GM12892 (cell line): ENCODE data around the gene NSD1.

ENCODE experiments used
- DNase-seq: peaks from one replicate; pipeline ENCODE4 v3.0.0; 2011; ENCODE audit not compliant: insufficient read length
- FAIRE-seq: peaks from 2 replicates; lab custom pipeline; 2011; peaks lifted over from hg19 to GRCh38; lab: Jason Lieb, UNC
- POLR2A ChIP-seq: IDR thresholded peaks from 2 replicates; pipeline ENCODE4 v1.6.1; 2011; ENCODE audit warnings: low read depth, low read length, control low read depth
- POLR2AphosphoS5 ChIP-seq: IDR thresholded peaks from 2 replicates; pipeline ENCODE4 v1.6.1; 2011; ENCODE audit warnings: low read depth, low read length, control low read depth
- TAF1 ChIP-seq: IDR thresholded peaks from 2 replicates; pipeline ENCODE4 v1.6.1; 2011; ENCODE audit warnings: low read depth, mild to moderate bottlenecking, control low read depth, low read length, borderline replicate concordance

The NSD1 gene

DNA sequence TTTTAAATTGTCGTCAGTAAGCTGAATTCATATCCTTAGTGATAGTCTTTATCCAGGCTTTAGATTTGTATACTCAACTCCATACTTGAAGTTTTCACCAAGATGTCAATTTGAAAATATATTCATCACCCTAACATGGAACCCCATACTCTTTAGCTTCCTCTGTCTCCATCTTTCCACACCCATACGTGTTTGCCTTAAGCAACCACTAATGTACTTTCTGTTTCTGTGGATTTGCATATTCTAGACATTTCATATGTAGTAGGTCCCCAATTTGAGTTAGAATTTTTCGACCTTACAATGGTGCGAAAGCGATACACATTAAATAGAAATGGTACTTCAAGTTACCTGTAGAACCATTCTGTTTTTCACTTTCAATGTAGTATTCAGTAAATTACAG lies 65.2 kb downstream of the NSD1 start:
- FAIRE-seq (no peak), DNase-seq (no peak)
- TF ChIP-seq POLR2A = no peak
- TF ChIP-seq POLR2AphosphoS5 = no peak
- TF ChIP-seq TAF1 = no peak

DNA sequence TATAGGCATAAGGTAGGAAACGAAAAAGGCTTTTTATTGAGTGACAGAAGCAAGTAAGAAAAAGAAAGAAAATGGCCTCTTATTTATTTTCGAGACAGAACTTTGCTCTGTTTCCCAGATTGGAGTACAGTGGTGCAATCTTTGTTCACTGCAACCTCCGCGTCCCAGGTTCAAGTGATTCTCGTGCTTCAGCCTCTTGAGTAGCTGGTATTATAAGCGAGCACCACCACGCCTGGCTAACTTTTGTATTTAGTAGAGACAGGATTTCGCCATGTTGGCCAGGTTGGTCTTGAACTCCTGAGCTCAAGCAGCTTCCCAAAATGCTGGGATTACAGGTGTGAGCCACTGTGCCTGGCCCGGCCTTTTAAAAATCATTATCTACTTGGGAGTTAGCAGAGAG lies 70.7 kb downstream of the NSD1 start:
- DNase-seq (no peak), FAIRE-seq (no peak)
- TF ChIP-seq TAF1 = no peak
- no peak for TF ChIP-seq POLR2A
- TF ChIP-seq POLR2AphosphoS5 = no peak

DNA sequence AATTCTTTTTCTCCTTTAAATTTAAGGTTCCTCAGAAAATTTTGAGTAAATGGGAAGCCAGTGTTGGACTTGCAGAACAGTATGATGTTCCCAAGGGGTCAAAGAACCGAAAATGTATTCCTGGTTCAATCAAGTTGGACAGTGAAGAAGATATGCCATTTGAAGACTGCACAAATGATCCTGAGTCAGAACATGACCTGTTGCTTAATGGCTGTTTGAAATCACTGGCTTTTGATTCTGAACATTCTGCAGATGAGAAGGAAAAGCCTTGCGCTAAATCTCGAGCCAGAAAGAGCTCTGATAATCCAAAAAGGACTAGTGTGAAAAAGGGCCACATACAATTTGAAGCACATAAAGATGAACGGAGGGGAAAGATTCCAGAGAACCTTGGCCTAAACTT lies 76.0 kb downstream of the NSD1 start:
- DNase-seq (no peak), FAIRE-seq (no peak)
- no peak for TF ChIP-seq TAF1
- no peak for TF ChIP-seq POLR2A
- no peak for TF ChIP-seq POLR2AphosphoS5

DNA sequence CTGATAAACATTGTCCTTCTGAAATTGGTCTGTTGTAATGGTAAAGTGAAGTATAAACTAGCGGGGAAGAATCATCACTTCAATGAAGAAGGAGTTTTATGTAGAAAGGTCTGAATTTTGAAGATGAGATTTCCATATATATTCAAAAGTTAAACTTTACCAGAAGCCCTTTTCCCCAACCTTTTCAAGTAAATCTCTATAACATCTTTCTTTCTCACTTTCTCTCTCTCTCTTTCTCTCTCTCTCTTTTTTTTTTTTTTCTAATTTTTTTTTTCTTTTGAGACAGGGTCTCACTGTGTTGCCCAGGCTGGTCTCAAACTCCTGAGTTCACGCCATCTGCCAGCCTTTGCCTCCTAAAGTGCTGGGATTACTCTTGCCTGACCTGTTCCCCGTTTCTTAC lies 78.7 kb downstream of the NSD1 start:
- FAIRE-seq (no peak), DNase-seq (no peak)
- no peak for TF ChIP-seq TAF1
- TF ChIP-seq POLR2AphosphoS5 = no peak
- TF ChIP-seq POLR2A = no peak

DNA sequence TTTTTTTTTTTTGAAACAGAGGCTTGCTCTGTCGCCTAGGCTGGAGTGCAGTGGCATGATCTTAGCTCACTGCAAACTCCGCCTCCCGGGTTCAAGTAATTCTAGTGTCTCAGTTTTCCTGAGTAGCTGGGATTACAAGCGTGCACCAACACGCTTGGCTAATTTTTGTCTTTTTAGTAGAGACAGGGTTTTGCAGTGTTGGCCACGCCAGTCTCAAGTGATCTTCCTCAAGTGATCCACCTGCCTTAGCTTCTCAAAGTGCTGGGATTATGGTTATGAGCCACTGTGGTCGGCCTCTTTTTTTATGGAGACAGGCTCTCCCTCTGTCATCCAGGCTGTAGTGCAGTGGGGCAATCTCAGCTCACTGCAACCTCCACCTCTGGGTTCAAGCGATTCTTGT lies 87.0 kb downstream of the NSD1 start:
- DNase-seq = no peak

DNA sequence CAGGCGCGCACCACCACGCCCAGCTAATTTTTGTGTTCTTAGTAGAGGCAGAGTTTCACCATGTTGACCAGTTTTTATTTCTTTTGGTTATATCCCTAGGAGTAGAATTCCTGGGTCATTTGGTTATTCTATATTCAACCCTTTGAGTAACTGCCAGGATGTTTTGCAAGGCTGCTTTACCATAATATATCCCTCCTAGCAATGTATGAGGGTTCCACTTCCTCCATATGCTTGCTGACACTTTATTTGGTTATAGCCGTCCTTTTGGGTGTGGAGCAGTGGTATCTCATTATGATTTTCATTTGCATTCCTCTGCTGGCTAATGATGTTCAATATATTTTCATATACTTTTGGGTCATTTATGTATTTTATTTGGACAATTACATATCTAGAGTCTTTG lies 88.7 kb downstream of the NSD1 start:
- DNase-seq = no peak
- no peak for TF ChIP-seq POLR2A
- TF ChIP-seq POLR2AphosphoS5 = no peak
- TF ChIP-seq TAF1 = no peak
- no peak for FAIRE-seq

More for the DNA sequence above, 87.0 kb downstream of the NSD1 start:
- no peak for FAIRE-seq
- no peak for TF ChIP-seq POLR2AphosphoS5
- TF ChIP-seq TAF1 = no peak
- TF ChIP-seq POLR2A = no peak

DNA sequence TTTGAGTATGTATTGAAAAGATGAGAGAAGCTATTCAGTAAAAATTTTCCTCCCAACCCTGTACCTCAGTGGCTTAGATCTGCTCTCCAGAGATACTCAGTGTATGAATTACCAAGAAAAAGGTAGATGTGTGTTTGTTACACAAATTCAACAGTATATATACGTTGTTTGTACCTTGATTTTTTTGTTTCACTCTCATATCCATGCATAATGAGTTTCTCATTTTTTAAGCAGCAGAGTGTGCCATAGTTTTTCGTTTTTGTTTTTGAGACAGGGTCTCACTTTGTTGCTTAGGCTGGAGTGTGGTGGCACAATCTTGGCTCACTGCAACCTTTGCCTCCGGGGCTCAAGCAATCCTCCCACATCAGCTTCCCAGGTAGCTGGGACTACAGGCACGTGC lies 92.2 kb downstream of the NSD1 start:
- FAIRE-seq (no peak), DNase-seq (no peak)
- TF ChIP-seq POLR2A = no peak
- no peak for TF ChIP-seq POLR2AphosphoS5
- TF ChIP-seq TAF1 = no peak

DNA sequence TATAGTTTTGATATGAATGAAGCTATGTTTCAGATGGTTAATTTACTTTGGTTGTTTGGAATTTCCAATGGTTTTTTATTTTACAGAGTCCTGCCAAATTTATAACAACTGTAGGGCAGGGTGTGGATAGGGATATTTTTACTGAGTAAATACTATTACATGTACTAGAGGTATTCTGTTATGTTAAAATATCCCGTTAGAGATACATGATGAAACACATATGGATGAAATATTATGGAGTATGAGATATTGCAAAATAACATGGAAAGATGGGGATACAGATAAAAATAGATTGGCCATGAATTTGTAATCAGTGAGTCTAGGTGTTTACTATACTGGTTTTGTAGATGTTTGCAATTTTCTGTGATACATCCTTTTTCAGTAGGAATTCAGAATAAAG lies 93.3 kb downstream of the NSD1 start:
- DNase-seq (no peak), FAIRE-seq (peak; percentile 9)
- no peak for TF ChIP-seq POLR2AphosphoS5
- TF ChIP-seq POLR2A = no peak
- no peak for TF ChIP-seq TAF1

DNA sequence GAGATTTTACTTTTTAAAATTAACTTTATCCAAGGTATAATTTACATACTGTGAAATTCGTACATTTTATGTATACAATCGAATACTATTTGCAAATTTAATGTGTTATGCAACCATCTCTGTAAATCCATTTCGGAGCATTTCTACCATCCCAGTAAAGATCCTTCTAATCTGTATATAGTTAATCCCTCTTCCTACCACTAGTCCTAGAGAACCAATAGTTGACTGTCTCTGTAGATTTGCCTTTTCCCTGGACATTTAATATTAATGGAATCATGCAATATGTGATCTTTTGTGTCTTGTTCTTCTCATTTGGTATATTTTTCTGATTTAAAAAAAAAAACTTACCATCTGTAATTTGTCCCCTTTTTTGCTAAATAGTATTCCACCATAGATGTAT lies 95.2 kb downstream of the NSD1 start:
- TF ChIP-seq TAF1 = no peak
- no peak for TF ChIP-seq POLR2AphosphoS5
- no peak for TF ChIP-seq POLR2A
- DNase-seq (no peak), FAIRE-seq (no peak)

DNA sequence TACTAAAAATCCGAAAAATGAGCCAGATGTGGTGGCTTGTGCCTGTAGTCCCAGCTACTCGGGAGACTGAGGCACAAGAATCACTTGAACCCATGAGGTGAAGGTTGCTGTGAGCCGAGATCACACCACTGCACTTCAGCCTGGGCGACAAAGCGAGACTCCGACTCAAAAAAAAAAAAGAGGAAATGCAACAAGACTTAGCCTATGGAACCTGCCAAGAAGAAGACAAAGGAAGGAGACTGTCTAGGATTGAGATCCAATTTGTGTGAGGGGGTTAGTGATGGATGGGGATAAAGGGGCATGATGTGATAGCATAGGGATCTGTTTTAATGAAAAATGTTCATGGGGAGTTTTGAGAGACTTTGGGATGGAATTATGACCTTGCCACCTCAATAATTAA lies 97.1 kb downstream of the NSD1 start:
- FAIRE-seq = no peak
- no peak for DNase-seq
- TF ChIP-seq TAF1 (no peak), POLR2AphosphoS5 (no peak), POLR2A (no peak)

DNA sequence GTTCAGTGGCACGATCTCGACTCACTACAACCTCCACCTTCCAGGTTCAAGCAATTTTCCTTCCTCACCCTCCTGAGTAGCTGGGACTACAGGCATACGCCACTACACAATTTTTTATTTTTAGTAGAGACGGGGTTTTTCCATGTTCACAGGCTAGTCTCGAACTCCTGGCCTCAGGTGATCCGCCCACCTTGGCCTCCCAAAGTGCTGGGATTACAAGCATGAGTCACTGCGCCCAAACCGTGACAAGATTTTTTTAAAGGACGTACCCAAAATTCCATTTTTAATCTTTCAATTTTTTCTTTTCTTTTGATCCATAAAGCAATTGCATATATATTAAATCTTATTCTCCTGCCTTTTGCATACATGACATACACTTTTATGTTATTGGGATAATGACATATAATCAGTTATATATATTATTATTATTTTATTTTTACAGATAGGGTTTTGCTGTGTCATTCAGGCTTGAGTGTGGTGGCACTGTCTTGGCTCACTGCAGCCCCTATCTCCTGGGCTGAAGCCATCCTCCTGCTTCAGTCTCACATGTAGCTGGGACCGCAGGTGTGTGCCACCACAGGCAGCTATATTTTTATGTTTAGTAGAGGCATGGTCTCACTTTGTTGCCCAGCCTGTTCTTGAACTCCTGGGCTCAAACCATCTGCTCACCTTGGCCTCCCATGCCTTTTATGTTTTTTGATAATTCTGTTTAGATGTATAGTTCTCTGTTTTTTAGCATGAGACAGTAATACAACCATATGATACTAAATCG lies 98.1 kb downstream of the NSD1 start:
- no peak for FAIRE-seq
- no peak for DNase-seq
- TF ChIP-seq POLR2A (no peak), POLR2AphosphoS5 (no peak), TAF1 (no peak)

DNA sequence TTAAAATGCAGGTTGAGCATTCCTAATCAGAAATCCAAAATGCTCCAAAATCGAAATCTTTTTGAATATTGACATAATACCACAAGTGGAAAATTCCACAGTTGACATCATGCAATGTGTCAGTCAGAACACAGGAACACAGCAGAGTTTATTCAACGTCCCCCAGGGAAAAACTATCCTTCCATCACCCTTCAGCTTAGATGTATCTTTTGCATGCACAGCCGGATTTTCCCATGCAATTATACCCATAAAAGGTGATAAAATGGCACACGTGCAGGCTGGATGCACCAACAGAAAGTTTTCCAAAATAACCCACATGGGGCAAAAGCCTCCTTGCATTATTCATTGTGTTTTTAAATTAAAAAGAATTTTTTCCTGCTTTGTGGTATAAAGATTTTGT lies 98.8 kb downstream of the NSD1 start:
- no peak for FAIRE-seq
- TF ChIP-seq POLR2A (no peak), POLR2AphosphoS5 (no peak), TAF1 (no peak)

DNA sequence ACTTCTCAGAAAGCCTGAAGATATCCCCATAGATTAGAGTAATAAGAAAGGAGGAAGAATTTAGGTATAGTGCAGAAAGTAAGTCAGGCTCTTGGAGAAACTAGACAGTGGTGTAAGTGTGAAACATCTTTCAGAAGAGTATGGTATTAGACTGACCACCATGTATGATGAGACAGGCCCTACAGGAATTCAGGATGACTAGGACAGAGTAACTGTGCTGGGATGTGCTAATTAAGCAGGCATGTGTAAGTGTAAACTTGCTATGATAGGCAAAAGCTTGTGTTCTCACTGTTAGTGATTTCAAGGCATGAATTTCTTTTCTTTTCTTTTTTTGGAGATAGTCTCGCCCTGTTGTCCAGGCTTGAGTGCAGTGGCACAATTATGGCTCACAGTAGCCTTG lies 99.2 kb downstream of the NSD1 start:
- FAIRE-seq (no peak), DNase-seq (no peak)
- TF ChIP-seq POLR2A (no peak), TAF1 (no peak), POLR2AphosphoS5 (no peak)

More for the DNA sequence above, 98.8 kb downstream of the NSD1 start:
- no peak for DNase-seq
